ENCODE results near the gene PRAMEF4.
"Not testable (repeated sequence)": the region's sequence is repeated elsewhere in the genome, so short reads cannot be mapped to it uniquely, and the experiment has no call there.

DNA sequence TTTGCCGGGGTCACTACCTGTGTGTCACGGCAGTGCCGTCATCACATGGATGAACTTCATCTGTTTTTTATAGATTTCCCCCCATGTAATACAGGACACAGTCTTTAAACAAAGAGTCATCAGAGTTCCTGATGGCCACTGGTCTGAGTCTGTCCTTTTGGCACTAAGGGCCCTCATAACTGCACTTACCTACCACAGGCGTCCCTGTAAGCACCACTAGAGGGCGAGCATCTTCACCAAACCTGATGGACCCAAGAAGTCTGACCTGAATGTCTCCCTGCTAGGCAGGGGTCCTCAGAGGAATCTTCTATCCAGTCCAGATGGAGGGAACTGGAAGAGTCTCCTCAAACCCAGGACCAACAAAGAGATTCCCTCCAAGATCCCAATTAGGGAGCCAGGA, 38.4 kb upstream of the PRAMEF4 start:
- TF ChIP-seq CREM (CRISPR knock-in tag; IDR thresholded peaks at IDR 0.05); NFE2L1 (CRISPR knock-in tag; IDR thresholded peaks at IDR 0.05); SP1 (CRISPR knock-in tag; conservative IDR thresholded peaks at IDR 0.05); ZNF121 (CRISPR knock-in tag; IDR thresholded peaks at IDR 0.05); NFYB (CRISPR knock-in tag; conservative IDR thresholded peaks at IDR 0.05; ENCODE audit: low read depth); JUN (CRISPR knock-in tag; IDR thresholded peaks at IDR 0.05): not testable (repeated sequence)
- TF ChIP-seq, protein P1, sequence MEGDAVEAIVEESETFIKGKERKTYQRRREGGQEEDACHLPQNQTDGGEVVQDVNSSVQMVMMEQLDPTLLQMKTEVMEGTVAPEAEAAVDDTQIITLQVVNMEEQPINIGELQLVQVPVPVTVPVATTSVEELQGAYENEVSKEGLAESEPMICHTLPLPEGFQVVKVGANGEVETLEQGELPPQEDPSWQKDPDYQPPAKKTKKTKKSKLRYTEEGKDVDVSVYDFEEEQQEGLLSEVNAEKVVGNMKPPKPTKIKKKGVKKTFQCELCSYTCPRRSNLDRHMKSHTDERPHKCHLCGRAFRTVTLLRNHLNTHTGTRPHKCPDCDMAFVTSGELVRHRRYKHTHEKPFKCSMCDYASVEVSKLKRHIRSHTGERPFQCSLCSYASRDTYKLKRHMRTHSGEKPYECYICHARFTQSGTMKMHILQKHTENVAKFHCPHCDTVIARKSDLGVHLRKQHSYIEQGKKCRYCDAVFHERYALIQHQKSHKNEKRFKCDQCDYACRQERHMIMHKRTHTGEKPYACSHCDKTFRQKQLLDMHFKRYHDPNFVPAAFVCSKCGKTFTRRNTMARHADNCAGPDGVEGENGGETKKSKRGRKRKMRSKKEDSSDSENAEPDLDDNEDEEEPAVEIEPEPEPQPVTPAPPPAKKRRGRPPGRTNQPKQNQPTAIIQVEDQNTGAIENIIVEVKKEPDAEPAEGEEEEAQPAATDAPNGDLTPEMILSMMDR (IDR thresholded peaks at IDR 0.05), result not testable (repeated sequence)
- TF ChIP-seq, protein P2, sequence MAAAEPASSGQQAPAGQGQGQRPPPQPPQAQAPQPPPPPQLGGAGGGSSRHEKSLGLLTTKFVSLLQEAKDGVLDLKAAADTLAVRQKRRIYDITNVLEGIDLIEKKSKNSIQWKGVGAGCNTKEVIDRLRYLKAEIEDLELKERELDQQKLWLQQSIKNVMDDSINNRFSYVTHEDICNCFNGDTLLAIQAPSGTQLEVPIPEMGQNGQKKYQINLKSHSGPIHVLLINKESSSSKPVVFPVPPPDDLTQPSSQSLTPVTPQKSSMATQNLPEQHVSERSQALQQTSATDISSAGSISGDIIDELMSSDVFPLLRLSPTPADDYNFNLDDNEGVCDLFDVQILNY (CRISPR knock-in tag; IDR thresholded peaks at IDR 0.05), result not testable (repeated sequence)
- TF ChIP-seq, protein P3, sequence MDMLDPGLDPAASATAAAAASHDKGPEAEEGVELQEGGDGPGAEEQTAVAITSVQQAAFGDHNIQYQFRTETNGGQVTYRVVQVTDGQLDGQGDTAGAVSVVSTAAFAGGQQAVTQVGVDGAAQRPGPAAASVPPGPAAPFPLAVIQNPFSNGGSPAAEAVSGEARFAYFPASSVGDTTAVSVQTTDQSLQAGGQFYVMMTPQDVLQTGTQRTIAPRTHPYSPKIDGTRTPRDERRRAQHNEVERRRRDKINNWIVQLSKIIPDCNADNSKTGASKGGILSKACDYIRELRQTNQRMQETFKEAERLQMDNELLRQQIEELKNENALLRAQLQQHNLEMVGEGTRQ (CRISPR knock-in tag; IDR thresholded peaks at IDR 0.05), result not testable (repeated sequence)

All from WTC11 (cell line).